HL-60 (cell line): ENCODE results near the gene IFNG-AS1.

Experiments used
- GABPA ChIP-seq: IDR thresholded peaks from 2 replicates; pipeline ENCODE4 v1.6.1; 2012; ENCODE audit warnings: low read depth
- TF ChIP-seq, protein P1 (sequence below): IDR thresholded peaks from one replicate; pipeline ENCODE4 v1.5.1; 2011; ENCODE audit warnings: low read length, control low read depth, inconsistent platforms; ENCODE audit not compliant: insufficient read depth

DNA sequence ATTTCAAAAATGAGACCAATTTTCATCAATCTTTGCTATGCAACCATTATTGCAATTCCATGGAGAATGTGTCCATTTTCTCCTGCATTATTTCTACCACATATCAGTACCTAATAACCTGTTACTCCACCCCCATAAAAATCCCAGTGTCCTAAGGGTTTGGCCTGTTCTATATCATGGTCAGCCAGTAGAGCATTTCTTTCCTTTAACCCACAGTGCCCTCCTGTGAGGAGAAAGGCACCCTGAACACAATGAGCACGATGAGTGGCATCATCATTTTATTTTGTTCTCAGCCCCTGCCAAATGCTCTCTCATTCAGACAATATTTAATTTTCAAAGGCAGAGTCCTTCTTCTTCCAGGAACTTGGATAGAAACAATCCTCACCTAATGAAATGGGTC lies 11.6 kb upstream of the IFNG-AS1 start:
- TF ChIP-seq GABPA, result no peak
- TF ChIP-seq, protein P1, sequence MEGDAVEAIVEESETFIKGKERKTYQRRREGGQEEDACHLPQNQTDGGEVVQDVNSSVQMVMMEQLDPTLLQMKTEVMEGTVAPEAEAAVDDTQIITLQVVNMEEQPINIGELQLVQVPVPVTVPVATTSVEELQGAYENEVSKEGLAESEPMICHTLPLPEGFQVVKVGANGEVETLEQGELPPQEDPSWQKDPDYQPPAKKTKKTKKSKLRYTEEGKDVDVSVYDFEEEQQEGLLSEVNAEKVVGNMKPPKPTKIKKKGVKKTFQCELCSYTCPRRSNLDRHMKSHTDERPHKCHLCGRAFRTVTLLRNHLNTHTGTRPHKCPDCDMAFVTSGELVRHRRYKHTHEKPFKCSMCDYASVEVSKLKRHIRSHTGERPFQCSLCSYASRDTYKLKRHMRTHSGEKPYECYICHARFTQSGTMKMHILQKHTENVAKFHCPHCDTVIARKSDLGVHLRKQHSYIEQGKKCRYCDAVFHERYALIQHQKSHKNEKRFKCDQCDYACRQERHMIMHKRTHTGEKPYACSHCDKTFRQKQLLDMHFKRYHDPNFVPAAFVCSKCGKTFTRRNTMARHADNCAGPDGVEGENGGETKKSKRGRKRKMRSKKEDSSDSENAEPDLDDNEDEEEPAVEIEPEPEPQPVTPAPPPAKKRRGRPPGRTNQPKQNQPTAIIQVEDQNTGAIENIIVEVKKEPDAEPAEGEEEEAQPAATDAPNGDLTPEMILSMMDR, result no peak
